Lower lobe of right lung (tissue), 2 donors: ENCODE data around the gene UBQLN3. TPM values are rescaled to one million over a fixed set of nuclear protein-coding genes. Genes with fewer than 3 reads are reported as not detected.

Experiments used
- ATAC-seq, 2 donors: fragments of 200-7000 bp; cut with Tn5 transposase; one replicate each; pipeline ENCODE4 v1.9.1; 2020 to 2022; ENCODE audit warnings: mild to moderate bottlenecking in 2 of 2, moderate library complexity in 2 of 2
- DNase-seq: peaks from one replicate; pipeline ENCODE4 v3.0.0-alpha.2; 2020
- H3K27ac ChIP-seq: fragments of 200-600 bp; one replicate; pipeline ENCODE4 v1.8.0; 2022
- H3K27me3 ChIP-seq: fragments of 200-600 bp; one replicate; pipeline ENCODE4 v1.8.0; 2022; ENCODE audit warnings: low read depth
- H3K36me3 ChIP-seq: fragments of 200-600 bp; one replicate; pipeline ENCODE4 v1.8.0; 2022; ENCODE audit warnings: mild to moderate bottlenecking
- H3K4me1 ChIP-seq: fragments of 200-600 bp; one replicate; pipeline ENCODE4 v1.8.0; 2022
- H3K4me3 ChIP-seq: fragments of 200-600 bp; one replicate; pipeline ENCODE4 v1.8.0; 2022; ENCODE audit warnings: mild to moderate bottlenecking
- H3K9me3 ChIP-seq: fragments of 200-600 bp; one replicate; pipeline ENCODE4 v1.8.0; 2022
- intact Hi-C: fragments of 100-400 bp; cut with DNase I; formaldehyde crosslinking; loops from one replicate; pipeline ENCODE4 v1.11.0; 2022
- total RNA-seq: library from RNA; stranded (reverse); fragmentation: NEBNext Ultra II Directional; extraction: Animal tissue kit (Norgen Biotek cat#: 25700); gene quantifications from one replicate; pipeline ENCODE4 v1.2.1, GENCODE V29; 2021
- TF ChIP-seq, protein P1 (sequence below): fragments of 200-600 bp; IDR thresholded peaks from one replicate; pipeline ENCODE4 v1.8.0; 2022; ENCODE audit warnings: antibody characterized with exemption, mild to moderate bottlenecking
- donor health status: DM: no; HTN: yes; CAD: no; lungs with severe emphysema.

Gene UBQLN3
- total RNA-seq, 1 donor from 2014 or later = 0.50 TPM

DNA sequence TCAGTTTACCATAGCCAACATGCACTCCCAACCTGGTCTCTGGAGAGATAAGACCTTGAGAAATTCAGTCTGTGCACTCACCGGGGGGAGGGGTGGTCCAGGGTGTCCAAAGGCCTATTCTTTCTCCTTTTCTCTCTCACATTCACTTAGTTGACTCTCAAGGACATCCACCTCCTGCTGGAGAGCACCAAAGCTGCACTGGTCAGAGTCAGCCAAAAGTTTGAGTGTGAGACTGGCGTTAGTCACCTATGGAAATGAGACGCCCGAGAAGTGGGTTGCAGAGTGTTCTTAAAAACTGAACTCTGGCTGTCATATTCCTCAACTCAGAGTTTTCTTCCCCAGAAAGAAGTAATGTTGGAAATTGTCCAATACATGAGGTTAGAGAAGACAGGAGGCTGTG, 11.8 kb upstream of the UBQLN3 start:
- Histone ChIP-seq H3K27ac (no peak overlapping the region), H3K4me3 (no peak overlapping the region), H3K9me3 (no peaks in the 10 kb centered on the region), H3K27me3 (no peaks in the 10 kb centered on the region), H3K36me3 (no peaks in the 10 kb centered on the region), H3K4me1 (no peaks in the 10 kb centered on the region)
- TF ChIP-seq, protein P1, sequence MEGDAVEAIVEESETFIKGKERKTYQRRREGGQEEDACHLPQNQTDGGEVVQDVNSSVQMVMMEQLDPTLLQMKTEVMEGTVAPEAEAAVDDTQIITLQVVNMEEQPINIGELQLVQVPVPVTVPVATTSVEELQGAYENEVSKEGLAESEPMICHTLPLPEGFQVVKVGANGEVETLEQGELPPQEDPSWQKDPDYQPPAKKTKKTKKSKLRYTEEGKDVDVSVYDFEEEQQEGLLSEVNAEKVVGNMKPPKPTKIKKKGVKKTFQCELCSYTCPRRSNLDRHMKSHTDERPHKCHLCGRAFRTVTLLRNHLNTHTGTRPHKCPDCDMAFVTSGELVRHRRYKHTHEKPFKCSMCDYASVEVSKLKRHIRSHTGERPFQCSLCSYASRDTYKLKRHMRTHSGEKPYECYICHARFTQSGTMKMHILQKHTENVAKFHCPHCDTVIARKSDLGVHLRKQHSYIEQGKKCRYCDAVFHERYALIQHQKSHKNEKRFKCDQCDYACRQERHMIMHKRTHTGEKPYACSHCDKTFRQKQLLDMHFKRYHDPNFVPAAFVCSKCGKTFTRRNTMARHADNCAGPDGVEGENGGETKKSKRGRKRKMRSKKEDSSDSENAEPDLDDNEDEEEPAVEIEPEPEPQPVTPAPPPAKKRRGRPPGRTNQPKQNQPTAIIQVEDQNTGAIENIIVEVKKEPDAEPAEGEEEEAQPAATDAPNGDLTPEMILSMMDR = no peak
- intact Hi-C loops = no loop called here
- no peak for DNase-seq
- no peak for ATAC-seq

DNA sequence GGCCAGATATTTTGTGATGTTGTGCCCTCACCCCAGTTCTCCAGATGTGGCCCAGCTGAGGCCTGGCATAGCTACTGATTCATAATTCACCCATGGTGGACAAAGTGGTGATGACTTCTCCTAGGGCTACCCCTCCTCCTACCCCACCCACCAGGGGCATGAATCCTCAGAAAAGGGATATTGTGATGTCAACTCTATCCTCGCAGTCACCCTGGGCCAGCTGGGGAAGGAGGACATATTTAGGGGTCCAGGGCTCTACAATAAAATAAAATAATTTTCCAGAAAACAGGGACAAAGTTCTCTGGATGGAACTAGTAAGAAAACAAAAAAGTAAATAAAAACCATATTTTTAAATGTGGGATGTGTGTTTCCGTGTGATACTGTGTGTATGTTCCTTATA, 6.8 kb upstream of the UBQLN3 start, which contains the start of gene UBQLNL:
Gene UBQLNL, minus strand, starts transcription at position 101 of the 400 bp plus-strand sequence. CDS start 258 bp downstream, outside the sequence.
- TF ChIP-seq, protein P1 = no peak
- Histone ChIP-seq H3K36me3 (no peaks in the 10 kb centered on the region), H3K27ac (no peak within 1 kb of the TSS), H3K27me3 (no peaks in the 10 kb centered on the region), H3K4me3 (no peak within 1 kb of the TSS), H3K9me3 (no peaks in the 10 kb centered on the region), H3K4me1 (no peaks in the 10 kb centered on the region)
- intact Hi-C loops = no loop called here
- ATAC-seq = no peak
- DNase-seq = no peak

DNA sequence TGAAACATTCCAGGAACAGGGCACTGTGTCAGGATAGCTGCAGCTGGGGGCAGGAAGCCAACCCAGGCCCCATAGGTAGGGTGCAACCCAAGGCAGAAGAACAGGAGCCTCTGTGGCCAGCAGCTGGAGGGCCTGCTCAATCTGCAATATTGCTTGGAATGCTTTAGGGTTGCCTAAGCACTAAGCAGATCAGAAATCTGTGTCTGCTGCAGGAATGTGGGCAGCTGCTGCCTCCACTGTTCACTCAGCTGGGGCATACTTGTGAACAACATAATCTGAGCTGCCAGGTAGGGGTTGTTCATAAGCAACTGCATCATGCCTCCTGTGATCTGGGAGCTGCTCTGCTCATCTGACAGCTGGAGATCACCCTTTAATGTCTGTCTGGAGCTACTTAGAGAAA, 5.1 kb upstream of the UBQLN3 start:
- H3K27ac ChIP-seq = no peak overlapping the region
- no peaks in the 10 kb centered on the region for H3K36me3 ChIP-seq
- intact Hi-C loops = no loop called here
- H3K4me3 ChIP-seq = no peak overlapping the region
- H3K27me3 ChIP-seq = no peaks in the 10 kb centered on the region
- H3K4me1 ChIP-seq = no peaks in the 10 kb centered on the region
- TF ChIP-seq, protein P1 = no peak
- no peak for DNase-seq
- peak in 1 of 2 donors; percentile 12 for ATAC-seq
- H3K9me3 ChIP-seq = no peaks in the 10 kb centered on the region

DNA sequence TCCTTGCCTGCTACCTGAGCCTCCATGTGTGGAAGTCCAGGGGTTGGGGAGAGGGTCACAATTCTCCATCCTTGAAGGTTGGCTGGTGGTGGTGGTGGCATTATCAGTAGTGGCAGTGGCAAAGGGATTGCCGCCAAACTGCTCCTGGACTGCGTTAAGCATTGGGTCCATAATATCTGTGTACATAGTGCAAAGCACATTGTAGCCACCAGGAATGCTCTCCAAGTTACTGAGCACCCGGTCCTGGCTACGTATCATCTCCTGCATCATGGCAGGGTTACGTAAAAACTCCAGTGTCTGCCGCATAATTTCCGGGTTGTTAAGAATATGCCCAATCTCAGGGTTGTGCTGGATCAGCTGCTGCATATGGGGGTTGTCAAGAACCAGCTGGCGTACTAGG, 1.2 kb downstream of the UBQLN3 start:
- no peak for ATAC-seq
- intact Hi-C loops = no loop called here
- no peaks in the 10 kb centered on the region for H3K9me3 ChIP-seq
- no peaks in the 10 kb centered on the region for H3K36me3 ChIP-seq
- DNase-seq = no peak
- no peaks in the 10 kb centered on the region for H3K4me1 ChIP-seq
- H3K27me3 ChIP-seq = no peaks in the 10 kb centered on the region
- TF ChIP-seq, protein P1 = no peak
- no peak overlapping the region for H3K27ac ChIP-seq
- H3K4me3 ChIP-seq = no peak overlapping the region

DNA sequence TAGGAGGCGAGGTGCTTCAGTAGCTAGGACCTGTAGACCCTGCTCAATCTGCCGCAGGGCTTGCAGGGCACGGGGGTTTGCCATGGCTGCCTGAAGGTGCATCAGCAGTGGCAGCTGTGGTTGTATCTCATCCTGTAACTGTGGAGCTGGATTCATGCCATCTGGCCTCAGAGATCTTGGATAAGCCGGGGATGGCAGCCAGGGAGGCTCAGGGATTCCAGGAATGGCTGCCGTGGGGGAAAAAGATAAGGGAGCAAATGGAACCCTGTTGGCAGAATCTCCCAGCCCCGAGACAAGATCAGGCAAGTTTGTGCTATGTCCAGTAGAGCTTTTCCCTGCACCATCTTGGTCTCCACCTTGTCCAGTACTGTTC, 1.8 kb downstream of the UBQLN3 start:
- ATAC-seq (no peak), DNase-seq (no peak)
- H3K36me3 ChIP-seq = no peaks in the 10 kb centered on the region
- no peaks in the 10 kb centered on the region for H3K27me3 ChIP-seq
- H3K9me3 ChIP-seq = no peaks in the 10 kb centered on the region
- H3K4me3 ChIP-seq = no peak overlapping the region
- intact Hi-C loops = no loop called here
- TF ChIP-seq, protein P1 = no peak
- H3K27ac ChIP-seq = no peak overlapping the region
- no peaks in the 10 kb centered on the region for H3K4me1 ChIP-seq
